Measurements from ENCODE around the gene TOR4A.

TOR4A gene

DNA sequence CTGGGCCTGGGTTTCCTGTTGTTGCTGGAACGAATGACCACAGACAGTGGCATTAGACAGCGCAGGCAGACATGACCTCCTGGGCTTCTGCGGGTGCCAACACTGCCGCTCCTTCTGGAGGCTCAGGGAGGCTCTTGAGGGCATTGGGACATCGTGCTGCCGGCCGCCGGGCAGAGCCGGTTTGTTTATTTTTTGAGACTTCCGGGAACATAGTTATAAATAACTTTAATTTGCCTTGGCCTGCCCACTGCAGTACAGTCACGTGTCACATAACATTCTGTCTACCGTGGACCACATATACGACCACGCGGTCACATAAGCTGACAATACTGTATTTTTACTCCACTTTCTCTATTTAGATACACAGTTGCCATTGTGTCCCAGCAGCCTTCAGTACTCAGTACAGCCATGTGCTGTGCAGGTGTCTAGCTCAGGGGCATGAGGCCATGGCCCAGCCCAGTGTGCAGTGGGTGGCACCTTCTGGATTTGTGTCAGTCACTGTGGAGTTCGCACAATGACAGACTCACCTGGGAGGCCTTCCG, 8.2 kb upstream of the TOR4A start:
- no peaks in the 10 kb centered on the region for H3K4me1 ChIP-seq (ENCODE audit: insufficient read depth, low read length)
- H3K36me3 ChIP-seq (ENCODE audit: insufficient read depth, low read length) = peaks cover 54% of the 10 kb centered on the region
- 98% methylated on average over 17 of the region's 17 CpGs for WGBS
- H3K9me3 ChIP-seq (ENCODE audit: insufficient read depth, low read depth, low read length) = no peaks in the 10 kb centered on the region
- H3K9ac ChIP-seq (ENCODE audit: low read depth, low read length) = no peak overlapping the region
- no peak overlapping the region for H3K27ac ChIP-seq (ENCODE audit: low read depth, low read length)
- H3K27me3 ChIP-seq (ENCODE audit: insufficient read depth, low read length) = no peaks in the 10 kb centered on the region
- no peak overlapping the region for H3K4me3 ChIP-seq (ENCODE audit: low read length)

DNA sequence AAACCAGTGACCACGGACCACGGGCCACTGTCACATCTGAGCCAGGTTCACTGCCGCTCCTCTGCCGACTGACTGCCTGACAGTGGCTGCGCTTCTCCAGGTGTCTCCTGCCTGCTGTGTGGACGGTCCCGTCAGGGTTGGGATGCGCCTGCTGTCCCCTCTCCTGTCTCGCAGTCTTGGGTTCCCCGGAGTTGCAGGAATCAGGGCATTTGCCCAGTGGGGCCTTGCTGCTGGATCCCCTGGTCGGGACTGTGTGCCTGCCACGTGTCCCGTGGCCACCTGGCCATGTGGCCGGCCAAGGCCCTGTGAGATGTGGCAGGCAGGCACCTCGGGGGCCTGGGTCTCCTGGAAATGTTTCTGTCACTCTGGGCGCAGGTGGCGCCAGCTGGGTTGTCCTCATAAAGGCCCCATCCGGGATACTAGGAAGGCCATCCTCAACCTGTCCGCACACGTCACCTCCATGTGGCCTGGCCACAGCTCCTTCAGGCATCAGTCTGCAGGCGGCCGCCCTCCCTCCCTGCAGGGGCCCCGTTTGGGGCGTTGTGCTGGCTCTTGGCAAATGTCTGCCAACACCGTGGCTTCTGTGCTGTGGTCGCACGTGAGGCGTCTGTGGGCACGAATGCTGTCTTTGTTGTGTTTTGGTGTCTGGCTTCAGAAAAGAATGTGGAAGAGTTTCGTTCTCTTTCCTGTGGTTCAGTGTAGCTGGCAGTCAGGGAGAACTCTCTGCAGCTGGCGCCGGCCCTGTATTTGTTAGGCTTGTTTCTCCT, 6.4 kb upstream of the TOR4A start:
- no peak overlapping the region for H3K27ac ChIP-seq (ENCODE audit: low read depth, low read length)
- H3K9me3 ChIP-seq (ENCODE audit: insufficient read depth, low read depth, low read length) = no peaks in the 10 kb centered on the region
- H3K9ac ChIP-seq (ENCODE audit: low read depth, low read length) = no peak overlapping the region
- no peak overlapping the region for H3K4me3 ChIP-seq (ENCODE audit: low read length)
- peaks cover 44% of the 10 kb centered on the region for H3K36me3 ChIP-seq (ENCODE audit: insufficient read depth, low read length)
- no peaks in the 10 kb centered on the region for H3K27me3 ChIP-seq (ENCODE audit: insufficient read depth, low read length)
- WGBS = 94% methylated on average over 32 of the region's 32 CpGs
- peaks cover 5% of the 10 kb centered on the region for H3K4me1 ChIP-seq (ENCODE audit: insufficient read depth, low read length)

DNA sequence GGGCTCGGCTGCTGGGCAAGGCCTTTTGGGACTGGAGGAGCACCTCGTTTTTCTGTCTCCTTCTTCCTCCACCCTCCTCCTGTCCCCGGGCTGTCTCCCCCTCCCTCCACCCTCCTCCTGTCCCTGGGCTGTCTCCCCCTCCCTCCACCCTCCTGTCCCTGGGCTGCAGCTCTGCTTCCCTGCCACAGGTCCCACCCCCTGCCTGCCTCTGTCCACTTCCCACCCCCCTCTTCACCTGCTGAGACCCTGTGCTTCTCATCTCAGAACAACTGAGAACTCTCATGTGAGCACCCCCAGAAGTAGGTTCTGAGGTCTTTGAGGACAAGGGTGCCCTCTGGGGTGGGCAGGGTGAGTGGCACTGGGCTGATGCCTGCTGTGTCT, 5.8 kb upstream of the TOR4A start:
- WGBS = 76% methylated on average over 3 of the region's 3 CpGs
- peaks cover 41% of the 10 kb centered on the region for H3K36me3 ChIP-seq (ENCODE audit: insufficient read depth, low read length)
- no peak overlapping the region for H3K27ac ChIP-seq (ENCODE audit: low read depth, low read length)
- peaks cover 11% of the 10 kb centered on the region for H3K4me1 ChIP-seq (ENCODE audit: insufficient read depth, low read length)
- no peaks in the 10 kb centered on the region for H3K27me3 ChIP-seq (ENCODE audit: insufficient read depth, low read length)
- H3K9ac ChIP-seq (ENCODE audit: low read depth, low read length) = no peak overlapping the region
- H3K4me3 ChIP-seq (ENCODE audit: low read length) = no peak overlapping the region
- no peaks in the 10 kb centered on the region for H3K9me3 ChIP-seq (ENCODE audit: insufficient read depth, low read depth, low read length)

DNA sequence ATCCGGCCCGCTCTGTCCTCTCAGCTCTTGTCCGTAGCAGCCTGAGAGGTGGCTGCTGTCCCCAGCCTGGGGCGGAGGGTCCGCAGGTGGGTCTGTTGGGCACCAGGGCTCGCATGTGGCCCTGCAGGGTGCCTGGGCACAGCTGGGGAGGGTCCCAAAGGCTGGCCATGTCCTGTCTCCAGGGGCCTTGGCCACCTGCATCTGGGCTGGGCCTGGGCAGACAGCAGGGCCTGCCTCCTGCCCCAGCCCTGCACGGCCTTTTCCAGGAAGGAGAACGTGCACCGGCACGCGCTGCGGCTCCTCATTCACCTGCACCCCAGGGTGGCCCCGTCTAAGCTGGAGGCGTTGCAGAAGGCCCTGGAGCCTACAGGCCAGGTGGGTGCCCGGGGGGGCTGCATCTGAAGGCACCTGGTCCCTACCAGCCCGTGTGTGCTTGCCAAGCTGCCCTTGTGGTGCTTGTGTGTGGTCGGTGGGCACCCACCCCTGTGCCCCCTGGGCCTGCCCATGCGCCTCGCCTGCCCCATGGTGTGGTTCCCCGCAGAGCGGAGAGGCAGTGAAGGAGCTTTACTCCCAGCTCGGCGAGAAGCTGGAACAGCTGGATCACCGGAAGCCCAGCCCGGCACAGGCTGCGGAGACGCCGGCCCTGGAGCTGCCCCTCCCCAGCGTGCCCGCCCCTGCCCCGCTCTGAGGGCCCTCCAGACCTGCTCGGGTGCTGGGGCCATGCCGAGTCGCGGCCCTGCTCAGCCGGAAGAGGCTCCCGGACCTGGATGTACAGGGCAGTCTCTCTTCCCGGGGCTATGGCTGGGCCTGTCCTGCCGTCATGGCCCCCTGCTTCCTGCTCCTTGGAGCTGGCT, 5.1 kb upstream of the TOR4A start:
- peaks cover 19% of the 10 kb centered on the region for H3K4me1 ChIP-seq (ENCODE audit: insufficient read depth, low read length)
- H3K36me3 ChIP-seq (ENCODE audit: insufficient read depth, low read length) = peaks cover 34% of the 10 kb centered on the region
- no peak overlapping the region for H3K27ac ChIP-seq (ENCODE audit: low read depth, low read length)
- H3K4me3 ChIP-seq (ENCODE audit: low read length) = no peak overlapping the region
- no peak overlapping the region for H3K9ac ChIP-seq (ENCODE audit: low read depth, low read length)
- H3K27me3 ChIP-seq (ENCODE audit: insufficient read depth, low read length) = no peaks in the 10 kb centered on the region
- no peaks in the 10 kb centered on the region for H3K9me3 ChIP-seq (ENCODE audit: insufficient read depth, low read depth, low read length)
- WGBS = 92% methylated on average over 39 of the region's 39 CpGs

DNA sequence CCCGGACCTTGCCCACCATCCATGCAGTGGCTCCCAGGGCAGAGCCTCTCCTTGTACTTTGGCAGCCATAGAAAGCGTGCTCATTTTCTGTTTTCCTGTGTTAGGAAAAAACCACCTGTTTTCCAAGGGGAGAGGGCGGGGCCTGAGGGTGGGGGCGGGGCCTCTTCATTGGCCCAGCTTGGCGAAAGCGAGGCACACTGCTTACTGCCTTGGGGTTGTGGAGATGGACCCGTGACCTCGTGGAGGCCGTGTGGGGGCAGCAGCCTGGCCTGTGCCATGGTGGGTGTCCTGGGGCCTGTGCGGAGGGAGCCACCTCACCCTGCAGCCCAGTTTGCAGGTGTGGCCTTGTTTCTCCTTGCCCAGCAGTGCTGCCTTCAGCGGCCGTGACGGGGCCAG, 4.4 kb upstream of the TOR4A start:
- WGBS = 88% methylated on average over 13 of the region's 13 CpGs
- Histone ChIP-seq H3K9ac (ENCODE audit: low read depth, low read length) (no peak overlapping the region), H3K9me3 (ENCODE audit: insufficient read depth, low read depth, low read length) (no peaks in the 10 kb centered on the region), H3K4me1 (ENCODE audit: insufficient read depth, low read length) (peaks cover 19% of the 10 kb centered on the region), H3K4me3 (ENCODE audit: low read length) (no peak overlapping the region), H3K27me3 (ENCODE audit: insufficient read depth, low read length) (no peaks in the 10 kb centered on the region), H3K36me3 (ENCODE audit: insufficient read depth, low read length) (peaks cover 29% of the 10 kb centered on the region), H3K27ac (ENCODE audit: low read depth, low read length) (no peak overlapping the region)

DNA sequence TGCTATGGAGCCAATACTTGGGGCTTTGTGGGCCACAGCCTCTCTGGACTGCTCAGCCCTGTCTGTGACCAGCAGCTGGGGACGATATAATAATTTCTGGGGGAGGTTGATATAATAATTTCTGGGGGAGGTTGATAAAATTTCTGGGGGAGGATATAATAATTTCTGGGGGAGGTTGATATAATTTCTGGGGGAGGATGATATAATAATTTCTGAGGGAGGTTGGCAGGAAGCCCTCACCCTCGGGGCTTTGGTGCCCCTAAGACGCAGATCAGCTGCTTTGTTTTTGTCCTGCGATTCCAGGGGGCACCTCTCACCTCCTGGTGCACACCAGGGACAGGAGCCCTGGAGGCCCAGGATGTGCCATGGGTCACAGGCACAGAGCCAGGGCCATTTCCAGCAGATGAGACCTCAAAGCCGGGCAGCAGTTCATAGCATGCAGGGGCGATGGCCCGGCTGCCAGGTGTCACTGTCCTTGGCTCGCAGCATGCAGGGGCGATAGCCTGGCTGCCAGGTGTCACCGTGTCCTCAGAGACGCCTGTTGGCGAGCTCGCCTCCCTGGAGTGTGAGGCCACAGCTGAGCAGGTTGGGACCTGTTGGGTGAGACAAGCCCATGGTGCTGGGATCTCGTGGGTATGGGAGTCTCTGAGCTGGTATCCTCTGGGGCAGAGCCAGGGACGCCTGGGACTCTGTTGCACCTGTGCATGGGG, 3.8 kb upstream of the TOR4A start:
- Histone ChIP-seq H3K27ac (ENCODE audit: low read depth, low read length) (no peak overlapping the region), H3K36me3 (ENCODE audit: insufficient read depth, low read length) (peaks cover 24% of the 10 kb centered on the region), H3K27me3 (ENCODE audit: insufficient read depth, low read length) (no peaks in the 10 kb centered on the region), H3K9me3 (ENCODE audit: insufficient read depth, low read depth, low read length) (no peaks in the 10 kb centered on the region), H3K4me3 (ENCODE audit: low read length) (no peak overlapping the region), H3K4me1 (ENCODE audit: insufficient read depth, low read length) (peaks cover 19% of the 10 kb centered on the region), H3K9ac (ENCODE audit: low read depth, low read length) (no peak overlapping the region)
- whole genome bisulfite sequencing = 90% methylated on average over 15 of the region's 15 CpGs

DNA sequence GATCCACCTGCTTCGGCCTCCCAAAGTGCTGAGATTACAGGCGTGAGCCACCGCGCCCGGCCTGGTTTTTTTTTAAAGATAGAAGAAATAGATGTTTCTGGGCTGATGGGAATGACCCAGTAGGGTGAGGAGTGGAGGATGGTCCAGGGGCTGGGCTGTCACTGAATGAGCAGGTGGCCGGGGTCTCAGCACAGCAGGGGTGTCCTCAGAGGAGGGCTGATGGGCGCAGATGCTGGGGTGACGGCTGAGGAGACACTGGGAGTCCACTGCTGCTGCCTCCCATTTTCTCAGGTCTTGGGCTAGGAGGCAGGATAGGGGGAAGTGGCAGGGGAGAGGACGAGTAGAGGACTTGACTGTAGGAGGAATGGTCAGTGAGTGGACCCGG, 2.3 kb upstream of the TOR4A start:
- Histone ChIP-seq H3K4me3 (ENCODE audit: low read length) (no peak overlapping the region), H3K4me1 (ENCODE audit: insufficient read depth, low read length) (peaks cover 19% of the 10 kb centered on the region), H3K27me3 (ENCODE audit: insufficient read depth, low read length) (no peaks in the 10 kb centered on the region), H3K36me3 (ENCODE audit: insufficient read depth, low read length) (peaks cover 11% of the 10 kb centered on the region), H3K9ac (ENCODE audit: low read depth, low read length) (no peak overlapping the region), H3K27ac (ENCODE audit: low read depth, low read length) (no peak overlapping the region), H3K9me3 (ENCODE audit: insufficient read depth, low read depth, low read length) (no peaks in the 10 kb centered on the region)
- 94% methylated on average over 10 of the region's 10 CpGs for WGBS

DNA sequence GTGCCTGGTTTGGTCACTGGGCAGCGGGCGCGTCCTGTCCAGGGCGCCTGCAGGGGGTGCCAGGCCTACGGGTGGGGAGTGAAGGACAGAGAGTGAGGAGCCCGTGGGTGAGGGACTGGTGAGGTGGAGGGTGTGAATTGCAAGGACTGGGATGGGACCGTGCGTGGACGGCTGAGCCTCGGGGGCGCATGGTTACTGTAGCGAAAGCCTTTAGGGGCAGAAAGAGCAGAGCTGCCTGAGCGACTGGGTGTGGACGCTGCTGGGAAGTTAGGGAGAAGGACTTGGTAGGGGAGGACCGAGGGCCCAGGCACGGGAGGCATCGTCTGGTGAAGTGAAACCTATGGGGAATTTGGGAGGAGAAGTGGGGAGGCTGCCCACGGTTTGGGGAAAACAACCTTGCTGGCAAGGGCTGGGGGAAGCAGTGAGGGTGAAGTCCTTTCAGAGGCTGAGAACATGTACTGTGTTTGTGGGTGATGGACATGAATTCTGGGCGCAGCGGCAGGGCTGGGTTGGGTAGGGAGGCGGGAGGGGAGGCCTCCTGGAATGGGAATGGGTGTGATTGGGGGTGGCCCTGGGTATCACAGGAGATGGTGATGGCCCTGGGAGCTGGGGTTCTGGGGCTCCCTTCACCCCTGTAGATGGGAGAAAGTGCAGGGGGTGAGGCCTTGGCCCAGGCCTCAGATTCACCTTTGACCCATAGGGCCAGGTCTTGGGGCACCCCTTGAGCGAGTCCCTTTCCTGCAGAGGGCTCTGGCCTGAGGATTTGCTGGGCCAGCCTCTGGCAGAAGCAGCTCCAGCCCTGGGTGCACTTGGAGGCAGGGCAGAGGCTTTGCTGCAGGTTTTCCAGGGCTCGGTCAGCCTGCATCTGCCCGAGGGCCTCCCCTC, 1.7 kb upstream of the TOR4A start:
- Histone ChIP-seq H3K9me3 (ENCODE audit: insufficient read depth, low read depth, low read length) (no peaks in the 10 kb centered on the region), H3K4me3 (ENCODE audit: low read length) (no peak overlapping the region), H3K4me1 (ENCODE audit: insufficient read depth, low read length) (peaks cover 19% of the 10 kb centered on the region), H3K27me3 (ENCODE audit: insufficient read depth, low read length) (no peaks in the 10 kb centered on the region), H3K36me3 (ENCODE audit: insufficient read depth, low read length) (peaks cover 10% of the 10 kb centered on the region), H3K9ac (ENCODE audit: low read depth, low read length) (peak overlapping the region; percentile 76; the same call in 1 of the 2 replicates), H3K27ac (ENCODE audit: low read depth, low read length) (peak overlapping the region; percentile 89)
- WGBS = 90% methylated on average over 24 of the region's 24 CpGs

DNA sequence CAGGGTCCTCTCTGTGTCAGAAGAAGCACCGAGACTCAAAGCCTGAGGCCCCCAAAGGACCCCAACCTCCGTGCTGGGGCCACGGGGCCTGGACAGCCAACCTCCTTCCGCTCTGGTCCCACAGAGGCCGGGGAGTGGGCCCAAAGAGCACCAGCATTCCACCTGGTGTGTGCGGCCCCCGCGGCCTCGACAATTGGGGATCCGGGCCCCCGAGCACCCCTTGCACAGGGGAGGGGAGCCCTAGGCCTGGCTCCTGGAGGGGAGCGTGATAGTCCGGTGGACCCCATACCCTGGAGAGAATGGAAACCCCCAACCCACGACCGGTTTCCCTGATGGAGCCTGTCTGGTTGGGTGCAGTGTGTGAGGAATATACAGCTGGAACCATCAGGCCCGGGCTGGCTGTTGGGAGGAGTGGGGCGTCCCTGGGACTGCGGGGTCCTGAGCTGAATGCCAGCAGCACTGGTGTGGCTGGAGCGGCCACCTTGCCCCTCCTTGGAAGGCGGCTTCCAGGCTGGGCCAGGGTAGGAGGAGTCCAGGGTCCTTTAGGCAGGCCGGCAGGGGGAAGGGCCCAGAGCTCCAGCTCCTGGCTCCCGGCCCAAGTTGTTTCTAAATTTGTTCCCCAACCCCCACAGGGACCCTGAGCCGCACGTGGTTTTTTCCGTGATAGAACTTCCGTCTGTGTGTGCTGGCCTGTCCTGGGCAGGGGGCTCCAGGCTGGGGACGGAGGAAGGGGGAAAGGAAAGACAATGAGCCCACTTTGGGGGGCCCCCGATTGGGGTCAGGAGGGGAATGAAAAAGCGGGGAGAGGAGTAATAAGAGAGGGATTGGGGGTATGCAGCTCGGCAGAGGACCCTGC, 825 bp upstream of the TOR4A start:
- Histone ChIP-seq H3K4me3 (ENCODE audit: low read length) (peak overlapping the region; percentile 60), H3K36me3 (ENCODE audit: insufficient read depth, low read length) (peaks cover 7% of the 10 kb centered on the region; the same call in 1 of the 2 replicates), H3K27ac (ENCODE audit: low read depth, low read length) (peak overlapping the region; percentile 89), H3K27me3 (ENCODE audit: insufficient read depth, low read length) (peaks cover 1% of the 10 kb centered on the region; the same call in 1 of the 2 replicates), H3K9ac (ENCODE audit: low read depth, low read length) (peak overlapping the region; percentile 76), H3K9me3 (ENCODE audit: insufficient read depth, low read depth, low read length) (no peaks in the 10 kb centered on the region), H3K4me1 (ENCODE audit: insufficient read depth, low read length) (peaks cover 19% of the 10 kb centered on the region)
- WGBS = 47% methylated on average over 30 of the region's 30 CpGs
